H1 (cell line): ENCODE data around the gene UQCR10.

ENCODE experiments used
- CBX8 ChIP-seq: fragments of 300-800, 300-1000 bp; sonication (generic); IDR thresholded peaks from 2 replicates; pipeline ENCODE4 v1.7.1; 2016; ENCODE audit warnings: low read depth, low read length, borderline replicate concordance
- CHD1 ChIP-seq: IDR thresholded peaks from 2 replicates; pipeline ENCODE4 v1.6.1; 2012; ENCODE audit warnings: low read depth, low read length, improper control_type of control experiment
- GABPA ChIP-seq: IDR thresholded peaks from 2 replicates; pipeline ENCODE4 v1.6.1; 2011; ENCODE audit warnings: mild to moderate bottlenecking, low read length, moderate library complexity, borderline replicate concordance; ENCODE audit not compliant: insufficient read depth
- POLR2A ChIP-seq, 2 experiments: IDR thresholded peaks; 1 replicate in 1 of 2; 2 replicates in 1 of 2; pipeline ENCODE4 v1.6.1; 2011; ENCODE audit warnings: low read depth in 2 of 2, low read length in 2 of 2, mild to moderate bottlenecking in 2 of 2; ENCODE audit errors: control extremely low read depth in 1 of 2
- POLR2AphosphoS5 ChIP-seq: IDR thresholded peaks from 2 replicates; pipeline ENCODE4 v1.6.1; 2011; ENCODE audit warnings: low read depth, low read length
- SP1 ChIP-seq: IDR thresholded peaks from 2 replicates; pipeline ENCODE4 v1.6.1; 2011; ENCODE audit warnings: low read depth, low read length
- TAF1 ChIP-seq: IDR thresholded peaks from 2 replicates; pipeline ENCODE4 v1.6.1; 2011; ENCODE audit warnings: mild to moderate bottlenecking, low read depth, low read length
- TF ChIP-seq, protein P1 (sequence below), 3 experiments: IDR thresholded peaks; 1 replicate in 2 of 3; 2 replicates in 1 of 3; pipeline versions ENCODE4 v1.5.1 to v1.6.1; 2011; ENCODE audit warnings: low read length in 3 of 3, mild to moderate bottlenecking in 3 of 3, inconsistent platforms in 2 of 3, low read depth in 1 of 3, moderate library complexity in 1 of 3; ENCODE audit not compliant: insufficient read depth in 1 of 3; ENCODE audit errors: control extremely low read depth in 1 of 3
- TF ChIP-seq, protein P2 (sequence below): IDR thresholded peaks from 2 replicates; pipeline ENCODE4 v1.6.1; 2011; ENCODE audit warnings: low read depth, mild to moderate bottlenecking, low read length; ENCODE audit not compliant: insufficient read depth

DNA sequence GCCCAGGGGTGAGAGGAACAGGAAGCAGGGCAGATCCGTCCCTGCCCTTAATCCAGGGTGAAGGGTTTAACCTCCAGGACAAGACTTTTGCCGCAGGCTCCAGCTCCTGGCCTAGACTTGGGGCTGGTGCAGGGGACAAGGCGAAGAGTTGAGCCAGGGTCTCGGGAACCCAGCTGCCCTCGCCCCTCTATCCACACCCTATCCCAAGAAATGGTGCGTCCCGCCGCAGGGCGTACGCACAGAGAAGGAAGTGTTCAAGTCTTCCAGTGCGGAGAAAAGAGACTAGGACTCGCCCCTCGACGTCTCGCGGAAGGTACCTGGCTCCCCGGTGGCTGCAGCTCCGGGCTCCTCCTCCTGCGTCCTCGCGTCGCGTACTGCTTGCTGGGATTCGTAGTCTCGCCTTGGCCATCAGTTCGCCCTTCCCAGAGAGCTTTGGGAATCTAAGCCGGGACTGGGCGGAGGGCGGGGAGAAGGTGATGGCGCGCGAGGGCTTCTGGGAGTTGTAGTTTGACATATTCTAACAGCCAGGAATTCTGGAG lies 468 bp upstream of the UQCR10 start, which contains the start of gene ZMAT5:
- no peak for TF ChIP-seq GABPA
- TF ChIP-seq TAF1, result peak; percentile 61
- TF ChIP-seq CHD1, result no peak
- TF ChIP-seq POLR2A (IDR thresholded peaks at IDR 0.05; ENCODE audit: control extremely low read depth in 1 of 2, low read depth in 2 of 2, low read length in 2 of 2), result peak; percentile 50 to 53
- no peak for TF ChIP-seq CBX8
- TF ChIP-seq, protein P1, sequence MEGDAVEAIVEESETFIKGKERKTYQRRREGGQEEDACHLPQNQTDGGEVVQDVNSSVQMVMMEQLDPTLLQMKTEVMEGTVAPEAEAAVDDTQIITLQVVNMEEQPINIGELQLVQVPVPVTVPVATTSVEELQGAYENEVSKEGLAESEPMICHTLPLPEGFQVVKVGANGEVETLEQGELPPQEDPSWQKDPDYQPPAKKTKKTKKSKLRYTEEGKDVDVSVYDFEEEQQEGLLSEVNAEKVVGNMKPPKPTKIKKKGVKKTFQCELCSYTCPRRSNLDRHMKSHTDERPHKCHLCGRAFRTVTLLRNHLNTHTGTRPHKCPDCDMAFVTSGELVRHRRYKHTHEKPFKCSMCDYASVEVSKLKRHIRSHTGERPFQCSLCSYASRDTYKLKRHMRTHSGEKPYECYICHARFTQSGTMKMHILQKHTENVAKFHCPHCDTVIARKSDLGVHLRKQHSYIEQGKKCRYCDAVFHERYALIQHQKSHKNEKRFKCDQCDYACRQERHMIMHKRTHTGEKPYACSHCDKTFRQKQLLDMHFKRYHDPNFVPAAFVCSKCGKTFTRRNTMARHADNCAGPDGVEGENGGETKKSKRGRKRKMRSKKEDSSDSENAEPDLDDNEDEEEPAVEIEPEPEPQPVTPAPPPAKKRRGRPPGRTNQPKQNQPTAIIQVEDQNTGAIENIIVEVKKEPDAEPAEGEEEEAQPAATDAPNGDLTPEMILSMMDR (IDR thresholded peaks at IDR 0.05; ENCODE audit: control extremely low read depth in 1 of 3, insufficient read depth in 1 of 3, low read depth in 1 of 3, low read length in 3 of 3), result no peak
- TF ChIP-seq POLR2AphosphoS5, result peak; percentile 79; the same call in 1 of the 2 replicates
- TF ChIP-seq SP1, result 0 out of 2 replicates have a peak, but pooled peaks have one; percentile 22
- TF ChIP-seq, protein P2, sequence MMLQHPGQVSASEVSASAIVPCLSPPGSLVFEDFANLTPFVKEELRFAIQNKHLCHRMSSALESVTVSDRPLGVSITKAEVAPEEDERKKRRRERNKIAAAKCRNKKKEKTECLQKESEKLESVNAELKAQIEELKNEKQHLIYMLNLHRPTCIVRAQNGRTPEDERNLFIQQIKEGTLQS, result no peak
